ENCODE data around the gene TMCC1.
"Not testable (repeated sequence)": the region's sequence is repeated elsewhere in the genome, so short reads cannot be mapped to it uniquely, and the experiment has no call there.

Gene TMCC1

GRCh38 chr3:129766135-129766534 is 127.4 kb downstream of the TMCC1 start:
- no peak for DNase-seq

GRCh38 chr3:129764090-129764489 is 129.4 kb downstream of the TMCC1 start:
- no peak for DNase-seq

- DNase-seq: no peak
Measured at GRCh38 chr3:129758785-129759320, 134.7 kb downstream of the TMCC1 start.

GRCh38 chr3:129758306-129758705 is 135.2 kb downstream of the TMCC1 start:
- DNase-seq: no peak

- no peak for DNase-seq
Measured at GRCh38 chr3:129756871-129757270, 136.6 kb downstream of the TMCC1 start.

- not testable (repeated sequence) for DNase-seq
Measured at GRCh38 chr3:129751105-129751504, 142.4 kb downstream of the TMCC1 start.

GRCh38 chr3:129749692-129750091 is 143.8 kb downstream of the TMCC1 start:
- DNase-seq: no peak

GRCh38 chr3:129747992-129748391 is 145.5 kb downstream of the TMCC1 start:
- DNase-seq: no peak

GRCh38 chr3:129747136-129747535 is 146.4 kb downstream of the TMCC1 start:
- DNase-seq: no peak

- DNase-seq: no peak
Measured at GRCh38 chr3:129746629-129747028, 146.9 kb downstream of the TMCC1 start.

GRCh38 chr3:129745253-129745652 is 148.3 kb downstream of the TMCC1 start:
- no peak for DNase-seq

- no peak for DNase-seq
Measured at GRCh38 chr3:129741794-129742193, 151.7 kb downstream of the TMCC1 start.

- no peak for DNase-seq
Measured at GRCh38 chr3:129740090-129740489, 153.4 kb downstream of the TMCC1 start.

GRCh38 chr3:129739634-129740033 is 153.9 kb downstream of the TMCC1 start:
- no peak for DNase-seq

GRCh38 chr3:129738172-129738571 is 155.3 kb downstream of the TMCC1 start:
- no peak for DNase-seq

- no peak for DNase-seq
Measured at GRCh38 chr3:129736070-129736469, 157.4 kb downstream of the TMCC1 start.

GRCh38 chr3:129735638-129736037 is 157.9 kb downstream of the TMCC1 start:
- DNase-seq: no peak

GRCh38 chr3:129734449-129734848 is 159.1 kb downstream of the TMCC1 start:
- no peak for DNase-seq

- DNase-seq: no peak
Measured at GRCh38 chr3:129732200-129732876, 161.2 kb downstream of the TMCC1 start.

GRCh38 chr3:129727707-129728106 is 165.8 kb downstream of the TMCC1 start:
- DNase-seq: no peak

- no peak for DNase-seq
Measured at GRCh38 chr3:129723558-129724324, 169.8 kb downstream of the TMCC1 start.

GRCh38 chr3:129722527-129722926 is 171.0 kb downstream of the TMCC1 start:
- DNase-seq: no peak

GRCh38 chr3:129718201-129718600 is 175.3 kb downstream of the TMCC1 start:
- DNase-seq: no peak

GRCh38 chr3:129715854-129716253 is 177.7 kb downstream of the TMCC1 start:
- no peak for DNase-seq

Data from activated effector memory CD4-positive, alpha-beta T cell treated with Interleukin-2 at 50 U/mL for 16 hours (primary cell).